Activated gamma-delta T cell treated with Interleukin-2 at 50 U/mL for 16 hours (primary cell): ENCODE measurements around the gene LMBRD1.
"Not testable (repeated sequence)": the region's sequence is repeated elsewhere in the genome, so short reads cannot be mapped to it uniquely, and the experiment has no call there.

Experiments used
- DNase-seq: peaks from one replicate; pipeline ENCODE4 v3.0.0-alpha.2; 2020

Gene LMBRD1

GRCh38 chr6:69796073-69796641, 653 bp downstream of the LMBRD1 start:
- peak; percentile 31 for DNase-seq

DNA sequence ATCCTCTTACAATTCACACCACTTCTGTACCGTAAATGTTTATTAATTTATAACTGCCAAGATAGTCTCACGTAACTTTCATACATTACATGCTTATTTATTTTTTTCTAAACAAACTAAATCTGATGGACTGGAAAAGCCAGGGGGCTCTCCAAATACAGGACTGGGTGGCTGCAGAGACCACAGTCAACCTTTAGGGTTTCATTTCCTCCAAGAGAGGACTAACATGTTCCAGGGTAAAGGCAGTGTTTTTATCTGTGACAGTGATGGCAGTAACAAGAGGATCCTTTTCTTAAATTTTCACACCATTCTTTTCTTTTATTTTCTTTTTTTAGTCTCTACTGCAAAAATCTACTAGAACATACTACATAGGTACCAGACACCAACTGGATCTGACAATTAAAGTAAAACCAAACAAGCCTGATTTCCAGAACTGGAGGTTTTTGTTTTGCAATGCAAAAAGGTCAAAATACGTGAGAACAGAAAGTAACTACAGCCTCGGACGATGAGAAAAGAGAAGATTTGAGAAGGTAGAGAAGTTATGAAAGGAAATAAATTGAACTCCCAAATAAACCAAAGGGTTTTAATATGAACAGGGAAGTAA, 1.2 kb downstream of the LMBRD1 start:
- no peak for DNase-seq

- no peak for DNase-seq
Measured at GRCh38 chr6:69792292-69792691, 4.5 kb downstream of the LMBRD1 start.

- no peak for DNase-seq
Measured at GRCh38 chr6:69791065-69791471, 5.7 kb downstream of the LMBRD1 start.

DNA sequence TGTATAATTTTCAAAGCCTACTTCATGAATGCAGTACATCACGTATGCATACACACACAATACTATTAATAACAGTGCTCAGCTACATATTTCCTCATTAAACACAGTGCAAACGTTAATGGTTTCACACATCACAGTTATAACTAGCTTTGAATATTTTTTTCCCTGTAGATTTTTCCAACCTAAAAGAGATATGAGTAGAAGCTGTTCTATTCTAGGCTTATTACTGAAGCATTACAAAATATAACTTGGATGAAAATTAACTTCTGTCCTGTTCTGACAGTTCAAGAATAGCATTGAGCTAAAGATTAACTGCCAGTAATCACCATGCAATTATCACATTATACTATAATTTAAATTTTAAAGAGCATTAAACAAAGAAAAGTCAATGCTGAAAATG, 6.2 kb downstream of the LMBRD1 start:
- no peak for DNase-seq

DNA sequence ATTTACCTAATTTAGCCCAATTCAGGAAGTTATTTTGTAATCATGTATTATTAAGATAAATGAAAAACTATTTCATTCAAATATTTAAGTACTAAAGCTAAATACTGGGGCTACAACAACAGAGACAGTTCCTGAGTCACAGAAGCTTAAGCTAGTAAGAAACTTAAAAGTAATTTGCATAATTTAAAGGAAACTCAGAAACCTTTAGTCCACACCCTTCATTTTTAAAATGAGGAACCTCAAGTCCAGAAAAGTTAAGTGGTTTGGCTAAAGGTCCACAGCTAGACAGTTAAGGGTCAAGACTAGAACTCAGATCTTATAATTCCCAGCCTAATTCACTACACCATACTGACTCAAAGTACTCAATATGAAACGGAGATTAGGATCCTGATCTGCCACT, 7.2 kb downstream of the LMBRD1 start:
- no peak for DNase-seq

- DNase-seq: not testable (repeated sequence)
Measured at GRCh38 chr6:69787436-69787835, 9.4 kb downstream of the LMBRD1 start.

- no peak for DNase-seq
Measured at GRCh38 chr6:69785697-69786096, 11.1 kb downstream of the LMBRD1 start.

GRCh38 chr6:69784595-69785377, 12.0 kb downstream of the LMBRD1 start:
- no peak for DNase-seq

GRCh38 chr6:69783108-69783507, 13.7 kb downstream of the LMBRD1 start:
- no peak for DNase-seq

DNA sequence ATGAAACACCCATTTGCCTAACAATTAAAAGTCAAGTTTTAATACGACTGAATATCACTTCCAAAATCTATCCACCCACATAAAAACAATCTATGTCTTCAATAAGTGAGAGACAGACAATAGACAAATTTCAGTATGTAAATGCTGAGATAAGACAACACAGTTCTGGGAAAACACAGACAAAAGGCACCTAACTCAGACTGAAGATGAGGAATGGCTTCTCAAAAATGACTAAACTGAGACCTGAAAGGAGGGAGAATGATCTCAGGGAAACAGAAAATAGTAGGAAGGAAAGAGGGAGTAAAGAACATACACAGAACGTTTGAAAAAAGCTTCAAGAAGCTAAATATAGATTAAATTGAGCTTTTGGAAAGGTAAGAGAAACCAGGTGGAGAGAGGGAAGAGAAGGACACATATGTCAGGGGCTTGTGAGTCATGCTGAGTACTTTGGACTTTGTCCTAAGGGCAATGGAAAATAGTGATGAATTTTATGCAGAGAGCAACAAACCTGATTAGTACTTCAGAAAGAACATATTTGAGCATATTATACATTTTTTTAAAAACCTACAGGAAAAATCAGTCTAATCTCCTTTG, 16.1 kb downstream of the LMBRD1 start:
- no peak for DNase-seq

DNA sequence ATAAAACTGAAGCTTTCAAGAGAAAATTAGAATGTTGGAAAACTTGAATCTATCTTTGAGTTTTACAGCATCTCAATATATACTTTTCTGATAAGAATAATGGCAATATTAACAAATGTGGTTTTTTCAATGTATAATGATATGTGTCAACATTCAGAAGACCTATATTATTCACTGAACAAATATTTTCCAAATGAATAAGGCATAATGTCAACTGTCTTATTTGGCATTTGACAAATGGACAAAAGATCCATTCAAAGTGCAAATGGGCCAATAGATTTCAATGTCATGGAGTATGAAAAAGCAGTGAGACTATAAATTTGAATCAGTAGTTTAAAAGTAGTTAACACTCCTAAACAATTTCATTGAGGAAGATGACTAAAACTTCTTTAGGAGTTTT, 20.9 kb downstream of the LMBRD1 start:
- no peak for DNase-seq

DNA sequence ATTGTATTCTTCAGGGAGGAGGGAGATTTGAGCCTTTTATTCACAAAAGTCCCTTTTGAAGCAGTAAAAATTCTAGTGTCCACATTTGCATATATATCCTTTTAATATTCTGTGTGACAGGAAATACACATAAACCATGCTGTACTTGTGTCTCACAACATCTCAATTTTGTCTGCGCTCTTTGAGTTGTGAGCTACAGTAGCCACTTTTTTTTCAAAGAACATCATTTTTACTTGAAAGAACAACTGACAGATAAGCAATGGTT, 21.3 kb downstream of the LMBRD1 start:
- DNase-seq: no peak

DNA sequence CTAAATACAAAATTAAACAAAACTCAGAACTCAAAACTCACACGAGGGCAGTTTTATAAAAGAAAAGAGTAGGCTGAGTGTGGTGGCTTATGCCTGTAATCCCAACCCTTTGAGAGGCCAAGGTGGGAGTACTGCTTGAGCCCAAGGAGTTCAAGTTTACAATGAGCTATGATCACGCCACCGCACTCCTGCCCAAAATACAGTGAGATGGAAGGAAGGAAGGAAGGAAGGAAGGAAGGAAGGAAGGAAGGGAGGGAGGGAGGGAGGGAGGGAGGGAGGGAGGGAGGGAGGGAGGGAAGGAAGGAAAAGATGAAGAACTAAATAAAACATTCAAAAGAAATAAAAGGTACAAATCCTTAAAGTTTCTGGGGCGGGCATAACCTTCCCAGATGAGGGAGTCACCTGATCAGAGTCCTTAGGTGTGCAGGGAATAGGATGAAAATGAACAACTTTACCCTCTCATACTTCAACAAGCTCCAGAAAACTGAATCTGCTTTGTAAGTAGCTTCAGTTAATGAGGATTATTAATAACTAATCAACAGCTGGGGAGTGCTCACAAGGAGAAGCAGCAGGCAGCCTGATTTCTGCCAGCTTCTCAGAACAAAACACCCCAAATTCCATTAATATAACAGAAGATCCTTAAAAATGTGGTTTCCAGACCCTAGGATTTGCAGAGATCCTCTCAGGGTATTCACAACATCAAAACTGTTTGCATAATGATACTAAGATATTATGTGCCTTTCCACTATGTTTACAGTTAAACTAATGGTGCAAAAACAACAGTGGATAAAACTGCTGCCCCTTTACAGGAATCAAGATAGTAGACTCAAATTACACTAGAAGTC, 21.8 kb downstream of the LMBRD1 start:
- DNase-seq: no peak

GRCh38 chr6:69771158-69771906, 25.5 kb downstream of the LMBRD1 start:
- no peak for DNase-seq

DNA sequence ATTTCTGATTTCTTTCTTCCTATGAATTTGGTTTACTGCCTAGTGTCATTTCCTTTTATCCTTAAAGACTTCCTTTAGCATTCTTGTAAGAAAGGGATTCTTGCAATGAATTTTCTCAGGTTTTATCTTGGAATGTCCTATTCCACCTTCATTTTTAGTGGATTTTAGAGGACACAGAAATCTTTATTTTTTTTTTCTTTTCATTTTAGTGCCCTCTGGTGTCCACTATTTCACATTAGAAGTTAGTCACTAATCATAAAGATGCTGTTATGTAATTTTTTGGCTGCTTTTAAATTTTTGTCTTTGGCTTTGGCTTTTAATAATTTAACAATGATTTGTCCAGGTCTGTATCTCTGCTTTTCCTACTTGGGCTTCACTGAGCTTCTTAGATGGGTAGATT, 28.1 kb downstream of the LMBRD1 start:
- no peak for DNase-seq

DNA sequence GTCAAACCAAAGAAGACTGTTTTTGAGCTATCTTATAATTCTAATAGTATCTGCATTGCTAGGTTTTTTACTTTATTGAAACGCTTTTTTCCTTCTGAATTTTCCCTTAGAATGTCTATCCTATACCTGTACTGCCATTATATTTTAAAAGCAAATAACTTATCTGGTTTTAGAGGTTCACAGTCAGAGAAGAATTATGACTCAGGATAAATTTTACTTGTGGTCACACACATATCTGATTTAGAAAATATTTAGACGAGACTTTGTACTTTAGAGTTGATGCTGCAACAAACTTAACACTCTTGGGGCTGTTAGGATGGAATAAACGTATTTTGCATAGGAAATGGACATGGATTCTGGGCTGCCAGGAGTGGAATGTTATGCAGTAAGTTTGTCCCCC, 33.0 kb downstream of the LMBRD1 start:
- DNase-seq: no peak

DNA sequence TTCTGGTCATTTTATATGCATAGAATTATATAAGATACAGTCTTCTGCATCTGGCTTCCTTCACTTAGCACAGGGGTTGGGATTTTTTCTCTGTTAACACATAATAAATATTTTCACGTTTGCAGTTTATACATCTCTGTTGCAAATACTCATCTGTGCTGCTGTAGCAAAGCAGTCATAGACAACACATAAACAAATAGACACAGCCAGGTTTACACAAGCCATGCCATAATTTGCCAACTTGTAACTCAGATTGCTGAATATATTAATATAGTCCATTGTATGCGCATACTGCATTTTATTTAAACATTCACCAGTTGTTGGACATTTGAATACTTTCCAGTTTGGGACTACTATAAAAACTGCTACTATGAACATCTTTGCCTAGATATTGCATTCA, 35.0 kb downstream of the LMBRD1 start:
- DNase-seq: no peak

- no peak for DNase-seq
Measured at GRCh38 chr6:69758214-69758613, 38.6 kb downstream of the LMBRD1 start.

- DNase-seq: no peak
Measured at GRCh38 chr6:69756907-69757306, 39.9 kb downstream of the LMBRD1 start.

- DNase-seq: no peak
Measured at GRCh38 chr6:69756366-69756765, 40.4 kb downstream of the LMBRD1 start.

GRCh38 chr6:69735027-69735426, 61.8 kb downstream of the LMBRD1 start:
- no peak for DNase-seq

DNA sequence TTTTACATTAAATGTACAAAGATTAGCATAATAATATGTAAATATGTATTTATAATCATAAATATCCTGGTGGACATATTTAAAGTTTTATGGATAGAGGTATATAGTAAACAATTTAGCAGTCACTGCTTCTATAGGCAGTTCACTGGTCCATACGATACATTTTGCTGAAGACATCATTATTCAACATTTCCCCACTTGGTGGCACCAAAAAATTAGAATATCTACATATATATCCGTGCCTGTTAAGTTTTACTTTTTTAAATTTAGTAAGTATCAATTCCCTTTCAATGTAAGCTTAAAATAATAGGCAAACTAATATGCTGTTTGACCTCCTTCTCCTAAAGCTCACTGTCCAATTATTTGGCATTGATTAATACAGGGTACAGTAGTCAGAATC, 64.2 kb downstream of the LMBRD1 start:
- DNase-seq: no peak
